NT2/D1 (cell line): ENCODE measurements around the gene ZDHHC18.

Experiments used
- DNase-seq: peaks from one replicate; pipeline ENCODE4 v3.0.0-alpha.2; 2011; ENCODE audit warnings: low read depth, low spot score
- H3K27me3 ChIP-seq: 2 replicates; pipeline ENCODE4 v1.6.0; 2011; ENCODE audit warnings: mild to moderate bottlenecking; ENCODE audit not compliant: insufficient read length, insufficient read depth
- H3K36me3 ChIP-seq: 2 replicates; pipeline ENCODE4 v1.6.1; 2011; ENCODE audit warnings: mild to moderate bottlenecking, low read length, mixed read lengths; ENCODE audit not compliant: insufficient read depth, insufficient read length
- H3K4me1 ChIP-seq: 2 replicates; pipeline ENCODE4 v1.5.1; 2011; ENCODE audit not compliant: insufficient read depth, insufficient read length
- H3K4me3 ChIP-seq: 2 replicates; pipeline ENCODE4 v1.5.1; 2011; ENCODE audit warnings: low read depth; ENCODE audit not compliant: insufficient read length
- H3K9ac ChIP-seq: 2 replicates; pipeline ENCODE4 v1.6.0; 2011; ENCODE audit warnings: low read depth; ENCODE audit not compliant: insufficient read length
- H3K9me3 ChIP-seq: 2 replicates; pipeline ENCODE4 v1.5.1; 2011; ENCODE audit warnings: mild to moderate bottlenecking, low read length; ENCODE audit not compliant: insufficient read depth
- SUZ12 ChIP-seq: IDR thresholded peaks from 2 replicates; pipeline ENCODE4 v1.6.1; 2011; ENCODE audit not compliant: insufficient read length, insufficient read depth; ENCODE audit errors: extremely low read depth
- YY1 ChIP-seq: IDR thresholded peaks from 2 replicates; pipeline ENCODE4 v1.6.1; 2011; ENCODE audit not compliant: insufficient read length, insufficient read depth
- ZNF274 ChIP-seq: IDR thresholded peaks from 2 replicates; pipeline ENCODE4 v1.6.1; 2011; ENCODE audit warnings: mild to moderate bottlenecking, low read depth, low read length

The ZDHHC18 gene

GRCh38 chr1:26814893-26815292 is 11.6 kb upstream of the ZDHHC18 start:
- H3K4me1 ChIP-seq: no peaks in the 10 kb centered on the region
- H3K4me3 ChIP-seq: no peak overlapping the region
- H3K9ac ChIP-seq: no peak overlapping the region
- no peaks in the 10 kb centered on the region for H3K27me3 ChIP-seq
- H3K36me3 ChIP-seq: no peaks in the 10 kb centered on the region
- H3K9me3 ChIP-seq: 0 out of 2 replicates have a peak, but pooled peaks cover 3% of the 10 kb centered on the region
- no peak for TF ChIP-seq ZNF274
- no peak for TF ChIP-seq YY1
- TF ChIP-seq SUZ12: no peak
- no peak for DNase-seq

- Histone ChIP-seq H3K9ac (no peak overlapping the region), H3K9me3 (0 out of 2 replicates have a peak, but pooled peaks cover 3% of the 10 kb centered on the region), H3K36me3 (no peaks in the 10 kb centered on the region), H3K27me3 (no peaks in the 10 kb centered on the region), H3K4me3 (no peak overlapping the region), H3K4me1 (no peaks in the 10 kb centered on the region)
- TF ChIP-seq ZNF274 (no peak), YY1 (no peak), SUZ12 (no peak)
- DNase-seq: no peak
These were observed 5.7 kb upstream of the ZDHHC18 start for GRCh38 chr1:26820784-26821269.

- no peak overlapping the region for H3K9ac ChIP-seq
- TF ChIP-seq ZNF274: no peak
- TF ChIP-seq YY1: no peak
- no peak for TF ChIP-seq SUZ12
- peaks cover 6% of the 10 kb centered on the region for H3K4me1 ChIP-seq
- no peak overlapping the region for H3K4me3 ChIP-seq
- no peak for DNase-seq
- no peaks in the 10 kb centered on the region for H3K9me3 ChIP-seq
- H3K27me3 ChIP-seq: no peaks in the 10 kb centered on the region
- no peaks in the 10 kb centered on the region for H3K36me3 ChIP-seq
These were observed 3.6 kb upstream of the ZDHHC18 start for GRCh38 chr1:26822737-26823395.

- Histone ChIP-seq H3K36me3 (peaks cover 11% of the 10 kb centered on the region), H3K9me3 (no peaks in the 10 kb centered on the region), H3K27me3 (no peaks in the 10 kb centered on the region), H3K9ac (no peak overlapping the region), H3K4me3 (no peak overlapping the region), H3K4me1 (peaks cover 18% of the 10 kb centered on the region)
- TF ChIP-seq SUZ12 (no peak), YY1 (no peak), ZNF274 (no peak)
- no peak for DNase-seq
These were observed 1.8 kb upstream of the ZDHHC18 start for GRCh38 chr1:26824731-26825130.

DNA sequence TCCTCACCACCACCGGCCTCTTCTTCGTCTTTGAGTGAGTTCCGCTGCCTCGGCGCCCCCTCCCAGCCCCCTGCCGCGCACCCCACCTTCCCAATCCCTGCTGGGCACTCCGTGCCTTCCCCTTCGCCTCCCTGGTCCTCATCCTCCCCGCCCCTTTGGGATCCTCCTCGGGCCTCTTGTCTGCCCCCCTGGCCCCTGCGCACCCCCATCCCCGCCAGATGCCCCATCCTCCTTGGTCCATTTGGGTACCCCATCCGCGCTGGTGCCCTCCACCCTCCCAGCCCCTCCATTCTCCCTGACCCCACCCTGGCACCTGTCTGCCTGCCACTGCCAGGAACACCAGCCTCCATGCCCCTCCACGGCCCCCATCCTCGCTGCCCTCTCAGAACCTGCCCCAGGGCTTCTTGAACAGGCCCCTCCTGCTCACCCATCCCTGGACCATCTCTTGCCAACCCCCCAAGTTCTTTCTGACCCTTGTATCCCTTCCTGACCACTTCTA is 667 bp downstream of the ZDHHC18 start:
- H3K36me3 ChIP-seq: peaks cover 30% of the 10 kb centered on the region
- H3K4me1 ChIP-seq: peaks cover 23% of the 10 kb centered on the region
- TF ChIP-seq SUZ12: no peak
- TF ChIP-seq YY1: no peak
- TF ChIP-seq ZNF274: no peak
- peak overlapping the region; percentile 83 for H3K9ac ChIP-seq
- no peak for DNase-seq
- no peaks in the 10 kb centered on the region for H3K9me3 ChIP-seq
- peak overlapping the region; percentile 60 for H3K4me3 ChIP-seq
- H3K27me3 ChIP-seq: no peaks in the 10 kb centered on the region

DNA sequence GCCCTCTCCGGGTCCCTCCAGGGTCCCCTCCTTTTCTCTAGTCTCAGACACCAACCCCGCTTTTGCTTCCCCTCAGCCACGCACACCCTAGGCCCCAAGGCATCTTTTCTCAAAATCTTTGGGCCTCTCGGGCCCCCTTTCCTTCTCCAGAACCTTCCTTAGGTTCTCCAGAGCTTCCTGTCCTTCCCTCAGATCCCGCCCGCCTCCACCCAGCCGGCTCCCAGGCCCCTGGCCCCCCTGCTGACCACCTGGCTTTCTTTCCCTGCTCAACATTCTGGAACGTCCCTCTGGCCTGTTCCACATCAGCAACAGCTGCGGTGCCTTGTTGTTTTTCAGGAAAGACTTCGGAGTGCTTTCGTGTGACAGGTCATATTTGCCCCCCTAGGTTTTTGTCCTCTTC is 1.2 kb downstream of the ZDHHC18 start:
- TF ChIP-seq SUZ12: no peak
- TF ChIP-seq YY1: no peak
- no peak for TF ChIP-seq ZNF274
- Histone ChIP-seq H3K4me3 (peak overlapping the region; percentile 60), H3K9ac (peak overlapping the region; percentile 83), H3K9me3 (no peaks in the 10 kb centered on the region), H3K27me3 (no peaks in the 10 kb centered on the region), H3K4me1 (peaks cover 23% of the 10 kb centered on the region), H3K36me3 (peaks cover 35% of the 10 kb centered on the region)
- DNase-seq: no peak

- TF ChIP-seq SUZ12 (no peak), YY1 (no peak), ZNF274 (no peak)
- Histone ChIP-seq H3K9ac (peak overlapping the region; percentile 47), H3K9me3 (no peaks in the 10 kb centered on the region), H3K4me1 (peaks cover 23% of the 10 kb centered on the region), H3K27me3 (no peaks in the 10 kb centered on the region), H3K36me3 (peaks cover 43% of the 10 kb centered on the region), H3K4me3 (no peak overlapping the region)
- no peak for DNase-seq
These were observed 2.0 kb downstream of the ZDHHC18 start for GRCh38 chr1:26828411-26828991.
